Kidney epithelial cell (primary cell): Measurements from ENCODE around the gene TRABD. TPM values are rescaled to one million over a fixed set of nuclear protein-coding genes. Genes with fewer than 3 reads are reported as not detected.

Experiments used
- DNase-seq: peaks from one replicate; pipeline ENCODE4 v3.0.0-alpha.2; 2010; ENCODE audit warnings: low read depth
- H3K27me3 ChIP-seq: 2 replicates; pipeline ENCODE4 v1.6.0; 2011; ENCODE audit warnings: low read length; ENCODE audit not compliant: control insufficient read depth, insufficient read depth
- H3K36me3 ChIP-seq: 2 replicates; pipeline ENCODE4 v1.5.1; 2011; ENCODE audit warnings: low read length; ENCODE audit not compliant: control insufficient read depth, insufficient read depth
- H3K4me3 ChIP-seq: 2 replicates; pipeline ENCODE4 v1.5.1; 2011; ENCODE audit warnings: low read depth, mild to moderate bottlenecking, control low read depth, low read length
- CTCF ChIP-seq: IDR thresholded peaks from 2 replicates; pipeline ENCODE4 v1.5.1; 2011; ENCODE audit warnings: mild to moderate bottlenecking, moderate library complexity, low read length, control low read depth, inconsistent platforms; ENCODE audit not compliant: insufficient read depth, poor library complexity, severe bottlenecking
- total RNA-seq: library from RNA; depleted of rRNA; stranded (reverse); fragments of >200 nt; gene quantifications from 2 replicates; pipeline ENCODE4 v1.2.3, GENCODE V29; 2015

The TRABD gene
- total RNA-seq, 1 donor from 2014 or later, result 60.2 TPM

GRCh38 chr22:50215297-50216054 is 29.8 kb downstream of the TRABD start:
- peaks cover 11% of the 10 kb centered on the region for H3K36me3 ChIP-seq
- DNase-seq, result no peak

GRCh38 chr22:50216055-50216683 is 30.5 kb downstream of the TRABD start:
- H3K27me3 ChIP-seq, result no peaks in the 10 kb centered on the region

More at GRCh38 chr22:50215297-50216054, 29.8 kb downstream of the TRABD start:
- Histone ChIP-seq H3K27me3 (no peaks in the 10 kb centered on the region), H3K4me3 (no peak overlapping the region)
- no peak for TF ChIP-seq CTCF

GRCh38 chr22:50216684-50217520 is 31.2 kb downstream of the TRABD start:
- no peaks in the 10 kb centered on the region for H3K27me3 ChIP-seq
- H3K4me3 ChIP-seq, result no peak overlapping the region
- TF ChIP-seq CTCF, result no peak
- no peak for DNase-seq
- H3K36me3 ChIP-seq, result peaks cover 8% of the 10 kb centered on the region

More at GRCh38 chr22:50216055-50216683, 30.5 kb downstream of the TRABD start:
- no peak overlapping the region for H3K4me3 ChIP-seq
- no peak for TF ChIP-seq CTCF
- peaks cover 8% of the 10 kb centered on the region for H3K36me3 ChIP-seq
- no peak for DNase-seq

- DNase-seq, result no peak
- peaks cover 8% of the 10 kb centered on the region for H3K36me3 ChIP-seq
- no peak overlapping the region for H3K4me3 ChIP-seq
- no peaks in the 10 kb centered on the region for H3K27me3 ChIP-seq
- TF ChIP-seq CTCF, result no peak
Observed at GRCh38 chr22:50217543-50218152, 31.9 kb downstream of the TRABD start.

GRCh38 chr22:50218153-50218995 is 32.7 kb downstream of the TRABD start:
- no peak for TF ChIP-seq CTCF
- Histone ChIP-seq H3K27me3 (no peaks in the 10 kb centered on the region), H3K4me3 (no peak overlapping the region), H3K36me3 (peaks cover 6% of the 10 kb centered on the region)
- DNase-seq, result no peak
